ENCODE data around the gene ANKRD17. TPM values are rescaled to one million over a fixed set of nuclear protein-coding genes. Genes with fewer than 3 reads are reported as not detected.

The ANKRD17 gene
- total RNA-seq, 1 donor from 2014 or later: 91.9 TPM

DNA sequence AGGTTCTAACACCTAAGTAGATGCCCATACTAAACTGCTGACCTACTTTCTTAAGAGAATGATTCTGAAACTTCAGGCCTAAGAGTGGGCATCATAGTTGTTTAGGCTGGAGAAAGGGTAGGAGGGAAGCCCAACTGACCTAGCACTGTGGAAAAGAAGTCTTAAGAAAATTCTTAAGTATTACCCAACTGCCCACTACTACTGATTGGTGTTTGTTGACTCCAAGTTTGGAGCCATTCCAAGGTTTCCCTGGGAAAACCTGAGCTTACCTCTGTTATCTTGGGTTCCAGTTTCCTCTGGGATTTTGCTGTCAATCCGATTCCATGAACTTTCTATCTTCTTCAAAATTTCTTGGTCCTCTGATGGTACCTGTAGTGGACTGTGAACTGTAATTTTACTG is 23.9 kb downstream of the ANKRD17 start:
- Mint-ChIP-seq H3K27me3 (ENCODE audit: low read depth, unreplicated experiment) (no peaks in the 10 kb centered on the region), H3K36me3 (ENCODE audit: low read depth, unreplicated experiment) (peaks cover 22% of the 10 kb centered on the region)

GRCh38 chr4:73231518-73232487 is 26.8 kb downstream of the ANKRD17 start:
- no peak for FAIRE-seq
- peaks cover 37% of the 10 kb centered on the region for H4K20me1 ChIP-seq (ENCODE audit: insufficient read depth, low read length)
- H3K27me3 ChIP-seq (ENCODE audit: insufficient read depth, low read length): no peaks in the 10 kb centered on the region

More for the DNA sequence above, 23.9 kb downstream of the ANKRD17 start:
- Histone ChIP-seq H3K9me3 (ENCODE audit: insufficient read depth, low read depth, low read length) (no peaks in the 10 kb centered on the region), H2AFZ (ENCODE audit: low read depth, low read length) (no peak overlapping the region), H3K36me3 (ENCODE audit: insufficient read depth, low read length) (peaks cover 7% of the 10 kb centered on the region), H3K4me1 (ENCODE audit: insufficient read depth, low read length) (no peaks in the 10 kb centered on the region), H3K27me3 (ENCODE audit: insufficient read depth, low read length) (no peaks in the 10 kb centered on the region), H4K20me1 (ENCODE audit: insufficient read depth, low read length) (peaks cover 59% of the 10 kb centered on the region), H3K27ac (ENCODE audit: low read depth, low read length) (no peak overlapping the region), H3K9ac (ENCODE audit: low read length) (no peak overlapping the region), H3K4me2 (ENCODE audit: low read length) (no peak overlapping the region), H3K79me2 (ENCODE audit: insufficient read depth, low read length) (peaks cover 98% of the 10 kb centered on the region), H3K4me3 (ENCODE audit: insufficient read depth, low read depth, low read length) (no peak overlapping the region)
- no peak overlapping the region for H3K4me3 Mint-ChIP-seq (ENCODE audit: unreplicated experiment)
- no peak for DNase-seq (ENCODE audit: low read depth)
- H3K27ac Mint-ChIP-seq (ENCODE audit: unreplicated experiment): no peak overlapping the region
- H3K9me3 Mint-ChIP-seq (ENCODE audit: unreplicated experiment): peaks cover 4% of the 10 kb centered on the region
- FAIRE-seq: no peak
- H3K4me1 Mint-ChIP-seq (ENCODE audit: low read depth, unreplicated experiment): peaks cover 3% of the 10 kb centered on the region
- TF ChIP-seq EZH2 (IDR thresholded peaks at IDR 0.05; ENCODE audit: insufficient read depth, low read length) (no peak), CTCF (IDR thresholded peaks at IDR 0.05; ENCODE audit: insufficient read depth, low read depth, low read length) (no peak)

More at GRCh38 chr4:73231518-73232487, 26.8 kb downstream of the ANKRD17 start:
- no peak overlapping the region for H3K4me2 ChIP-seq (ENCODE audit: low read length)
- no peak overlapping the region for H3K9ac ChIP-seq (ENCODE audit: low read length)
- no peak overlapping the region for H3K27ac ChIP-seq (ENCODE audit: low read depth, low read length)
- Mint-ChIP-seq H3K27me3 (ENCODE audit: low read depth, unreplicated experiment) (no peaks in the 10 kb centered on the region), H3K27ac (ENCODE audit: unreplicated experiment) (peak overlapping the region; percentile 19), H3K36me3 (ENCODE audit: low read depth, unreplicated experiment) (peaks cover 22% of the 10 kb centered on the region), H3K9me3 (ENCODE audit: unreplicated experiment) (peaks cover 4% of the 10 kb centered on the region), H3K4me1 (ENCODE audit: low read depth, unreplicated experiment) (no peaks in the 10 kb centered on the region), H3K4me3 (ENCODE audit: unreplicated experiment) (no peak overlapping the region)
- no peak overlapping the region for H3K4me3 ChIP-seq (ENCODE audit: insufficient read depth, low read depth, low read length)
- H3K4me1 ChIP-seq (ENCODE audit: insufficient read depth, low read length): no peaks in the 10 kb centered on the region
- H3K36me3 ChIP-seq (ENCODE audit: insufficient read depth, low read length): peaks cover 10% of the 10 kb centered on the region
- TF ChIP-seq CTCF (IDR thresholded peaks at IDR 0.05; ENCODE audit: insufficient read depth, low read depth, low read length): no peak
- TF ChIP-seq EZH2 (IDR thresholded peaks at IDR 0.05; ENCODE audit: insufficient read depth, low read length): no peak
- no peak overlapping the region for H2AFZ ChIP-seq (ENCODE audit: low read depth, low read length)
- DNase-seq (ENCODE audit: low read depth): no peak
- no peaks in the 10 kb centered on the region for H3K9me3 ChIP-seq (ENCODE audit: insufficient read depth, low read depth, low read length)
- H3K79me2 ChIP-seq (ENCODE audit: insufficient read depth, low read length): peaks cover 96% of the 10 kb centered on the region
